Mammary epithelial cell (primary cell): ENCODE data around the gene CD300LG.

ENCODE experiments used
- CTCF ChIP-seq, 2 donors: IDR thresholded peaks in 1 of 2; conservative IDR thresholded peaks in 1 of 2; 2 replicates each; pipeline ENCODE4 v1.5.1; 2011 to 2012; ENCODE audit warnings: inconsistent platforms in 2 of 2, low read length in 2 of 2, mild to moderate bottlenecking in 2 of 2, control low read depth in 1 of 2, low read depth in 1 of 2; ENCODE audit not compliant: insufficient read depth in 1 of 2; ENCODE audit errors: extremely low read depth in 1 of 2
- EZH2 ChIP-seq: IDR thresholded peaks from 2 replicates; pipeline ENCODE4 v1.6.1; 2012; ENCODE audit warnings: low read length, inconsistent platforms, borderline replicate concordance

- TF ChIP-seq CTCF (conservative IDR thresholded peaks at IDR 0.05 in 1 of 2, IDR thresholded peaks at IDR 0.05 in 1 of 2; ENCODE audit: extremely low read depth in 1 of 2, insufficient read depth in 1 of 2, low read depth in 1 of 2, low read length in 2 of 2), result no peak
- no peak for TF ChIP-seq EZH2
These were observed 26.2 kb upstream of the CD300LG start for GRCh38 chr17:43820759-43821158.
